NCI-H2171 (cell line): Measurements from ENCODE around the gene FAM177A1.
"Not testable (repeated sequence)": the region's sequence is repeated elsewhere in the genome, so short reads cannot be mapped to it uniquely, and the experiment has no call there.

Experiments used
- DNase-seq: peaks from one replicate; lab custom pipeline; 2025; lab: John Stamatoyannopoulos, UW

FAM177A1 gene

GRCh38 chr14:35046048-35046750, at the start of gene FAM177A1:
Gene FAM177A1 (plus strand): TSS chr14:35046272. CDS start chr14:35046464, 192 bp downstream.
- peak; percentile 99 for DNase-seq

GRCh38 chr14:34997762-34998161, 48.3 kb upstream of the FAM177A1 start:
- DNase-seq, result peak; percentile 54

- no peak for DNase-seq
Observed at GRCh38 chr14:34999500-34999899, 46.6 kb upstream of the FAM177A1 start.

- no peak for DNase-seq
Observed at GRCh38 chr14:35001621-35002020, 44.5 kb upstream of the FAM177A1 start.

GRCh38 chr14:35004839-35005238, 41.2 kb upstream of the FAM177A1 start:
- no peak for DNase-seq

- DNase-seq, result no peak
Observed at GRCh38 chr14:35016568-35016967, 29.5 kb upstream of the FAM177A1 start.

GRCh38 chr14:35020713-35021112, 25.4 kb upstream of the FAM177A1 start:
- no peak for DNase-seq

- no peak for DNase-seq
Observed at GRCh38 chr14:35028435-35028834, 17.6 kb upstream of the FAM177A1 start.

GRCh38 chr14:35032562-35032961, 13.5 kb upstream of the FAM177A1 start:
- no peak for DNase-seq

- no peak for DNase-seq
Observed at GRCh38 chr14:35034440-35034833, 11.6 kb upstream of the FAM177A1 start.

GRCh38 chr14:35034944-35035554, 11.0 kb upstream of the FAM177A1 start:
- DNase-seq, result not testable (repeated sequence)

GRCh38 chr14:35038312-35038711, 7.8 kb upstream of the FAM177A1 start:
- DNase-seq, result not testable (repeated sequence)

- no peak for DNase-seq
Observed at GRCh38 chr14:35042632-35043031, 3.4 kb upstream of the FAM177A1 start.

- no peak for DNase-seq
Observed at GRCh38 chr14:35043046-35043445, 3.0 kb upstream of the FAM177A1 start.

- DNase-seq, result no peak
Observed at GRCh38 chr14:35044939-35045797, 904 bp upstream of the FAM177A1 start.

- DNase-seq, result no peak
Observed at GRCh38 chr14:35045798-35046047, 349 bp upstream of the FAM177A1 start.

GRCh38 chr14:35046751-35047536, 872 bp downstream of the FAM177A1 start:
- peak; percentile 49 for DNase-seq

- no peak for DNase-seq
Observed at GRCh38 chr14:35047976-35048513, 2.0 kb downstream of the FAM177A1 start.

- DNase-seq, result no peak
Observed at GRCh38 chr14:35050652-35051051, 4.6 kb downstream of the FAM177A1 start.

GRCh38 chr14:35051796-35052195, 5.7 kb downstream of the FAM177A1 start:
- no peak for DNase-seq

GRCh38 chr14:35052637-35053036, 6.6 kb downstream of the FAM177A1 start:
- no peak for DNase-seq
